Panc1 (cell line): ENCODE data around the gene SKI. TPM values are rescaled to one million over a fixed set of nuclear protein-coding genes. Genes with fewer than 3 reads are reported as not detected.

ENCODE experiments used
- ATAC-seq: fragments of 200-7000 bp; cut with Tn5 transposase; 2 replicates; pipeline ENCODE4 v1.9.1; 2020; ENCODE audit warnings: mild to moderate bottlenecking, moderate library complexity
- BruUV-seq: library from RNA; stranded (reverse); fragments of 400-500 nt; replicated peaks from 2 replicates; lab custom pipeline; 2021; lab: Mats Ljungman, UMichigan
- CTCF ChIA-PET: fragments of 300-600 bp; sonication (Branson Sonifier 250); formaldehyde crosslinking; loops from one replicate; lab custom pipeline; 2022; ENCODE audit warnings: antibody characterized with exemption; lab: Charles Lee
- POLR2A ChIA-PET: fragments of 300-600 bp; sonication (Branson Sonifier 250); formaldehyde crosslinking; loops from one replicate; lab custom pipeline; 2022; ENCODE audit warnings: antibody characterized with exemption; lab: Charles Lee
- DNase-seq: peaks from one replicate; pipeline ENCODE4 v3.0.0-alpha.2; 2010; ENCODE audit warnings: low read depth, low spot score
- H3K27ac ChIP-seq: 2 replicates; pipeline ENCODE4 v1.5.1; 2011; ENCODE audit warnings: mild to moderate bottlenecking, low read length, inconsistent platforms
- H3K27me3 ChIP-seq: fragments of 200-500 bp; sonication (Bioruptor generic); 2 replicates; pipeline ENCODE4 v1.6.0; 2014; ENCODE audit warnings: low read length, inconsistent platforms; ENCODE audit not compliant: control insufficient read depth, insufficient read depth
- H3K36me3 ChIP-seq: fragments of 200-500 bp; sonication (Bioruptor generic); 2 replicates; pipeline ENCODE4 v1.5.1; 2014; ENCODE audit warnings: inconsistent platforms, mild to moderate bottlenecking, low read length, moderate library complexity; ENCODE audit not compliant: control insufficient read depth, insufficient read depth
- H3K4me1 ChIP-seq: 2 replicates; pipeline ENCODE4 v1.5.1; 2011; ENCODE audit warnings: inconsistent platforms, mild to moderate bottlenecking, low read length, moderate library complexity; ENCODE audit not compliant: control insufficient read depth, insufficient read depth
- H3K4me3 ChIP-seq, 2 experiments: 2 replicates each; pipeline ENCODE4 v1.5.1; 2011 to 2012; ENCODE audit warnings: low read depth in 2 of 2, low read length in 2 of 2, mild to moderate bottlenecking in 2 of 2, inconsistent platforms in 1 of 2, moderate library complexity in 1 of 2
- H3K9me3 ChIP-seq: fragments of 200-500 bp; sonication (Bioruptor generic); 2 replicates; pipeline ENCODE4 v1.5.1; 2014; ENCODE audit warnings: low read depth, mild to moderate bottlenecking, inconsistent platforms, low read length, moderate library complexity; ENCODE audit not compliant: control insufficient read depth, insufficient read depth
- POLR2AphosphoS5 ChIP-seq: IDR thresholded peaks from 2 replicates; pipeline ENCODE4 v1.6.1; 2012; ENCODE audit warnings: mild to moderate bottlenecking, low read depth, low read length, moderate library complexity
- SIN3A ChIP-seq: IDR thresholded peaks from 2 replicates; pipeline ENCODE4 v1.6.1; 2012; ENCODE audit warnings: low read depth, mild to moderate bottlenecking, low read length, moderate library complexity, borderline replicate concordance; ENCODE audit not compliant: insufficient read depth
- TCF7L2 ChIP-seq: IDR thresholded peaks from 2 replicates; pipeline ENCODE4 v1.6.1; 2011; ENCODE audit warnings: mild to moderate bottlenecking, low read depth, low read length, inconsistent platforms
- in situ Hi-C: cut with HindIII; loops from 2 replicates; pipeline ENCODE4 v1.10.0; 2016; ENCODE audit warnings: low sequenced_read_pairs, low pct_unique_long_range_greater_than_20kb
- intact Hi-C: fragments of 100-400 bp; cut with micrococcal nuclease; formaldehyde crosslinking; loops from one replicate; pipeline ENCODE4 v1.10.0; 2022; ENCODE audit not compliant: unreplicated experiment
- total RNA-seq: library from RNA; stranded (reverse); gene quantifications from one replicate; pipeline ENCODE4 v1.2.1, GENCODE V29; 2021; ENCODE audit not compliant: unreplicated experiment
- TF ChIP-seq, protein P1 (sequence below), 2 experiments: IDR thresholded peaks; 2 replicates each; pipeline ENCODE4 v1.6.1; 2011 to 2012; ENCODE audit warnings: low read depth in 2 of 2, control low read depth in 1 of 2, low read length in 1 of 2, mild to moderate bottlenecking in 1 of 2, moderate library complexity in 1 of 2; ENCODE audit not compliant: insufficient read depth in 1 of 2
- TF ChIP-seq, protein P2 (sequence below): fragments of 450-650 bp; IDR thresholded peaks from 2 replicates; pipeline ENCODE4 v1.5.1; 2017; ENCODE audit warnings: mild to moderate bottlenecking

Gene SKI
- total RNA-seq, 1 experiment from 2014 or later: 63.2 TPM

DNA sequence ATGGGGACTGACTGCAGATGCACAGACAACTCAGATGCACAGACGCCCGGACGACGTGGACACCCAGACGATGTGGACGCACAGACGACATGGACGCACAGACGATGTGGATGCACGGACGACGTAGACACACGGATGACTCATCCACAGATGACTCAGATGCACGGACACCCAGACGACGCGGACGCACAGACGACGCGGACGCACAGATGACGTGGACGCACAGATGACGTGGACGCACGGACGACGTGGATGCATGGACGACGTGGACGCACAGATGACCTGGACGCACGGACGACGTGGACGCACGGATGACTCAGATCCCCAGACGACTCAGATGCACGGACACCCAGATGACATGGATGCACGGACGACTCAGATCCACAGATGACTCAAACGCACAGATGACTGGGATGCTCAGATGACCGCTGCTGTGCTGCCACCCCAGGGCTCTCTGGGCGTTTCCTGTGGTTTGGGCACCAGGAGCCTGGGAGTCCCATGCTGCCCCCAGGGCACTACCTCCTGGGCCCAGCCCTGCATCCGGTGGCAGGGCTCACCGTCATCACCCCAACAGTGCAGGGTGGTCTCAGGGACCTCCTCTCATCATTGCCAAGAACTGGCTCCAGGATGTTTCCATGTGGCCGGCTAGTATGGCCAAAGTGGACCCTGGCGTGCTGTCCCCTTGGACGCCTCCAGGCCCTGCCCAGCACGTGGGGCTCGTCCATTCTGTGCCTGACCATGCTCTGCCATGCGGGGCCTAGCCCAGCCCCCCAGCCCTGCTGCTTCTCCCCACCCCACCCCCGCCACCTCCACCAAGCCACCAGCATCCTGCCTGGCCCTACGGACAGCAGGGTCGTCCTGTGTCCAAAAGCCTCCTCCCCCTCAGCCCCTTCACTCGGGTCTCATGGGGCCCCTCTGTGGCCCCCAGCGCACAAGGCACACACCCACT lies 47.5 kb upstream of the SKI start:
- ChIA-PET CTCF (no interaction called here), POLR2A (no interaction called here)
- H3K36me3 ChIP-seq: no peaks in the 10 kb centered on the region
- H3K27me3 ChIP-seq: no peaks in the 10 kb centered on the region
- no peak overlapping the region for H3K27ac ChIP-seq
- no peaks in the 10 kb centered on the region for H3K9me3 ChIP-seq
- ATAC-seq (no peak), DNase-seq (no peak)
- TF ChIP-seq TCF7L2 (no peak), POLR2AphosphoS5 (no peak), SIN3A (no peak)
- TF ChIP-seq, protein P1, sequence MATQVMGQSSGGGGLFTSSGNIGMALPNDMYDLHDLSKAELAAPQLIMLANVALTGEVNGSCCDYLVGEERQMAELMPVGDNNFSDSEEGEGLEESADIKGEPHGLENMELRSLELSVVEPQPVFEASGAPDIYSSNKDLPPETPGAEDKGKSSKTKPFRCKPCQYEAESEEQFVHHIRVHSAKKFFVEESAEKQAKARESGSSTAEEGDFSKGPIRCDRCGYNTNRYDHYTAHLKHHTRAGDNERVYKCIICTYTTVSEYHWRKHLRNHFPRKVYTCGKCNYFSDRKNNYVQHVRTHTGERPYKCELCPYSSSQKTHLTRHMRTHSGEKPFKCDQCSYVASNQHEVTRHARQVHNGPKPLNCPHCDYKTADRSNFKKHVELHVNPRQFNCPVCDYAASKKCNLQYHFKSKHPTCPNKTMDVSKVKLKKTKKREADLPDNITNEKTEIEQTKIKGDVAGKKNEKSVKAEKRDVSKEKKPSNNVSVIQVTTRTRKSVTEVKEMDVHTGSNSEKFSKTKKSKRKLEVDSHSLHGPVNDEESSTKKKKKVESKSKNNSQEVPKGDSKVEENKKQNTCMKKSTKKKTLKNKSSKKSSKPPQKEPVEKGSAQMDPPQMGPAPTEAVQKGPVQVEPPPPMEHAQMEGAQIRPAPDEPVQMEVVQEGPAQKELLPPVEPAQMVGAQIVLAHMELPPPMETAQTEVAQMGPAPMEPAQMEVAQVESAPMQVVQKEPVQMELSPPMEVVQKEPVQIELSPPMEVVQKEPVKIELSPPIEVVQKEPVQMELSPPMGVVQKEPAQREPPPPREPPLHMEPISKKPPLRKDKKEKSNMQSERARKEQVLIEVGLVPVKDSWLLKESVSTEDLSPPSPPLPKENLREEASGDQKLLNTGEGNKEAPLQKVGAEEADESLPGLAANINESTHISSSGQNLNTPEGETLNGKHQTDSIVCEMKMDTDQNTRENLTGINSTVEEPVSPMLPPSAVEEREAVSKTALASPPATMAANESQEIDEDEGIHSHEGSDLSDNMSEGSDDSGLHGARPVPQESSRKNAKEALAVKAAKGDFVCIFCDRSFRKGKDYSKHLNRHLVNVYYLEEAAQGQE (IDR thresholded peaks at IDR 0.05; ENCODE audit: insufficient read depth in 1 of 2, low read depth in 2 of 2, low read length in 1 of 2): no peak
- TF ChIP-seq, protein P2, sequence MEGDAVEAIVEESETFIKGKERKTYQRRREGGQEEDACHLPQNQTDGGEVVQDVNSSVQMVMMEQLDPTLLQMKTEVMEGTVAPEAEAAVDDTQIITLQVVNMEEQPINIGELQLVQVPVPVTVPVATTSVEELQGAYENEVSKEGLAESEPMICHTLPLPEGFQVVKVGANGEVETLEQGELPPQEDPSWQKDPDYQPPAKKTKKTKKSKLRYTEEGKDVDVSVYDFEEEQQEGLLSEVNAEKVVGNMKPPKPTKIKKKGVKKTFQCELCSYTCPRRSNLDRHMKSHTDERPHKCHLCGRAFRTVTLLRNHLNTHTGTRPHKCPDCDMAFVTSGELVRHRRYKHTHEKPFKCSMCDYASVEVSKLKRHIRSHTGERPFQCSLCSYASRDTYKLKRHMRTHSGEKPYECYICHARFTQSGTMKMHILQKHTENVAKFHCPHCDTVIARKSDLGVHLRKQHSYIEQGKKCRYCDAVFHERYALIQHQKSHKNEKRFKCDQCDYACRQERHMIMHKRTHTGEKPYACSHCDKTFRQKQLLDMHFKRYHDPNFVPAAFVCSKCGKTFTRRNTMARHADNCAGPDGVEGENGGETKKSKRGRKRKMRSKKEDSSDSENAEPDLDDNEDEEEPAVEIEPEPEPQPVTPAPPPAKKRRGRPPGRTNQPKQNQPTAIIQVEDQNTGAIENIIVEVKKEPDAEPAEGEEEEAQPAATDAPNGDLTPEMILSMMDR: no peak
- intact Hi-C loops (no loop called here), in situ Hi-C loops (no loop called here)
- no peak overlapping the region for H3K4me3 ChIP-seq
- no TSS peak for BruUV-seq
- no peaks in the 10 kb centered on the region for H3K4me1 ChIP-seq

DNA sequence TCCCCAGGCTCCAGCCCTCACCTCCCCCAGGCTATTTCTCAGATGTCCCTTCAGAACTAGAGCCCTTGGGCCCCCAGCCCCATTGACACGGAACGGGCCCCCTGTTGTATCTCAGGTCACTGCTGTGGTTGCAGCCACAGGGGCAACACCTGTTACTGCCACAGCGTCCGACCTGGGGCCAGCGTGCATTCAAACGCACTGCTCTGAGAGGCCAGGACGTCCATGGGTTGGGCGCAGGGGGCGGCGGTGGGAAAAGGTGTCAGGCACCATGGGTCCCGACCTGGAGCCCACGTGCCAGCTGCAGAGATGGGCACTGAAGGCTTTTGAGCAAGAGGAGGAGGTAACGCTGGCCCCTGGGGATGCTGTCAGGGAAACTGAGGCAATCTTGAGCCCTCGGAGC lies 46.8 kb upstream of the SKI start:
- no peaks in the 10 kb centered on the region for H3K4me1 ChIP-seq
- ChIA-PET CTCF (no interaction called here), POLR2A (no interaction called here)
- no peak for ATAC-seq
- DNase-seq: no peak
- TF ChIP-seq, protein P2: no peak
- TF ChIP-seq POLR2AphosphoS5 (no peak), SIN3A (no peak), TCF7L2 (no peak)
- TF ChIP-seq, protein P1 (IDR thresholded peaks at IDR 0.05; ENCODE audit: insufficient read depth in 1 of 2, low read depth in 2 of 2, low read length in 1 of 2): no peak
- H3K4me3 ChIP-seq: no peak overlapping the region
- intact Hi-C loops: no loop called here
- in situ Hi-C loops: no loop called here
- no peaks in the 10 kb centered on the region for H3K9me3 ChIP-seq
- BruUV-seq: no TSS peak
- no peaks in the 10 kb centered on the region for H3K27me3 ChIP-seq
- H3K36me3 ChIP-seq: no peaks in the 10 kb centered on the region
- H3K27ac ChIP-seq: no peak overlapping the region
